Measurements from ENCODE around the gene ESD.

The ESD gene

GRCh38 chr13:46797501-46798237 lies 708 bp upstream of the ESD start:
- no peak for TF ChIP-seq CTCF (IDR thresholded peaks at IDR 0.05; ENCODE audit: insufficient read depth, missing control alignments)
- DNase-seq (ENCODE audit: insufficient read length, low spot score) (no peak), FAIRE-seq (no peak)

- FAIRE-seq (no peak), DNase-seq (ENCODE audit: insufficient read length, low spot score) (no peak)
- TF ChIP-seq CTCF (IDR thresholded peaks at IDR 0.05; ENCODE audit: insufficient read depth, missing control alignments): no peak
These were observed 839 bp downstream of the ESD start for GRCh38 chr13:46796129-46796514.

GRCh38 chr13:46795321-46795720 lies 1.6 kb downstream of the ESD start:
- peak; percentile 27 for TF ChIP-seq CTCF (IDR thresholded peaks at IDR 0.05; ENCODE audit: insufficient read depth, missing control alignments)
- DNase-seq (ENCODE audit: insufficient read length, low spot score) (no peak), FAIRE-seq (no peak)

GRCh38 chr13:46783504-46783903 lies 13.5 kb downstream of the ESD start:
- DNase-seq (ENCODE audit: insufficient read length, low spot score) (no peak), FAIRE-seq (no peak)
- TF ChIP-seq CTCF (IDR thresholded peaks at IDR 0.05; ENCODE audit: insufficient read depth, missing control alignments): no peak

- DNase-seq (ENCODE audit: insufficient read length, low spot score) (no peak), FAIRE-seq (no peak)
- TF ChIP-seq CTCF (IDR thresholded peaks at IDR 0.05; ENCODE audit: insufficient read depth, missing control alignments): no peak
These were observed 14.3 kb downstream of the ESD start for GRCh38 chr13:46782691-46783090.

GRCh38 chr13:46782066-46782465 lies 14.9 kb downstream of the ESD start:
- FAIRE-seq (no peak), DNase-seq (ENCODE audit: insufficient read length, low spot score) (no peak)
- no peak for TF ChIP-seq CTCF (IDR thresholded peaks at IDR 0.05; ENCODE audit: insufficient read depth, missing control alignments)

- no peak for TF ChIP-seq CTCF (IDR thresholded peaks at IDR 0.05; ENCODE audit: insufficient read depth, missing control alignments)
- no peak for DNase-seq (ENCODE audit: insufficient read length, low spot score)
- FAIRE-seq: no peak
These were observed 18.1 kb downstream of the ESD start for GRCh38 chr13:46778890-46779289.

All from D721Med (cell line).